GM12878 (cell line): ENCODE results near the gene TLX1. TPM values are rescaled to one million over a fixed set of nuclear protein-coding genes. Genes with fewer than 3 reads are reported as not detected.

Experiments used
- ATAC-seq: fragments of 200-7000 bp; cut with Tn5 transposase; 3 replicates; pipeline ENCODE4 v1.9.1; 2020; ENCODE audit warnings: mild to moderate bottlenecking, moderate library complexity
- BruUV-seq: library from RNA; stranded (reverse); fragments of 400-500 nt; replicated peaks from 2 replicates; lab custom pipeline; 2021; lab: Mats Ljungman, UMichigan
- CTCF ChIA-PET: fragments of 300-600 bp; sonication (Branson Sonifier 250); formaldehyde crosslinking; extraction: SDS; loops from one replicate; lab custom pipeline; 2021; ENCODE audit warnings: inconsistent platforms; lab: Yijun Ruan, JAX
- POLR2A ChIA-PET: fragments of 350-600 bp; formaldehyde crosslinking; extraction: SDS; loops from one replicate; lab custom pipeline; 2021; ENCODE audit warnings: inconsistent platforms; lab: Charles Lee
- RAD21 ChIA-PET: fragments of 300-600 bp; sonication (Branson Sonifier 250); formaldehyde crosslinking; loops from one replicate; lab custom pipeline; 2023; ENCODE audit warnings: antibody characterized with exemption; ENCODE audit not compliant: unreplicated experiment; lab: Charles Lee
- SMC1A ChIA-PET: fragments of 300-600 bp; sonication (Branson Sonifier 250); formaldehyde crosslinking; loops from one replicate; lab custom pipeline; 2023; ENCODE audit not compliant: unreplicated experiment, uncharacterized antibody; lab: Charles Lee
- DNase-seq: peaks from one replicate; pipeline ENCODE4 v3.0.0-alpha.2; 2011; ENCODE audit warnings: low read depth, low spot score
- FAIRE-seq: peaks from 3 replicates; lab custom pipeline; 2011; peaks lifted over from hg19 to GRCh38; lab: Jason Lieb, UNC
- H2AFZ ChIP-seq: 2 replicates; pipeline ENCODE4 v1.6.0; 2011; ENCODE audit warnings: low read depth, low read length, control low read depth; ENCODE audit not compliant: control insufficient read depth
- H3K27ac ChIP-seq: 2 replicates; pipeline ENCODE4 v1.5.1; 2011; ENCODE audit warnings: control low read depth; ENCODE audit not compliant: control insufficient read depth, insufficient read depth
- H3K27me3 ChIP-seq, 2 experiments: replicated peaks in 1 of 2; 2 replicates each; pipeline versions ENCODE4 v1.6.0 to v1.6.1; 2011; ENCODE audit warnings: low read length in 1 of 2; ENCODE audit not compliant: control insufficient read depth in 2 of 2, insufficient read depth in 2 of 2
- H3K36me3 ChIP-seq, 2 experiments: 2 replicates each; pipeline ENCODE4 v1.5.1; 2011; ENCODE audit warnings: low read length in 1 of 2; ENCODE audit not compliant: control insufficient read depth in 2 of 2, insufficient read depth in 2 of 2
- H3K4me1 ChIP-seq: 2 replicates; pipeline ENCODE4 v1.6.1; 2011; ENCODE audit warnings: mild to moderate bottlenecking, low read length, moderate library complexity, mixed read lengths; ENCODE audit not compliant: control insufficient read depth, insufficient read depth
- H3K4me2 ChIP-seq: 2 replicates; pipeline ENCODE4 v1.6.0; 2011; ENCODE audit warnings: control low read depth; ENCODE audit not compliant: control insufficient read depth, insufficient read depth
- H3K4me3 ChIP-seq: fragments of 200-600 bp; sonication (generic); 2 replicates; pipeline ENCODE4 v1.5.1; 2016
- H3K79me2 ChIP-seq: 2 replicates; pipeline ENCODE4 v1.6.0; 2011; ENCODE audit warnings: low read length; ENCODE audit not compliant: control insufficient read depth, insufficient read depth
- H3K9ac ChIP-seq: 2 replicates; pipeline ENCODE4 v1.8.0; 2011; ENCODE audit warnings: low read length, control low read depth, mixed read lengths; ENCODE audit not compliant: control insufficient read depth, insufficient read depth
- H3K9me3 ChIP-seq: replicated peaks from 3 replicates; pipeline ENCODE4 v1.5.1; 2011; ENCODE audit warnings: mild to moderate bottlenecking, low read length; ENCODE audit not compliant: control insufficient read depth, insufficient read depth
- H4K20me1 ChIP-seq: 2 replicates; pipeline ENCODE4 v1.6.0; 2011; ENCODE audit not compliant: control insufficient read depth, insufficient read depth
- ASH2L ChIP-seq: fragments of 300-600, 200-600 bp; sonication (generic); IDR thresholded peaks from 2 replicates; pipeline ENCODE4 v1.6.1; 2017; ENCODE audit warnings: low read depth, mild to moderate bottlenecking, borderline replicate concordance
- CBFB ChIP-seq: IDR thresholded peaks from 2 replicates; pipeline ENCODE4 v1.6.1; 2016; ENCODE audit warnings: antibody characterized with exemption, low read depth
- ESRRA ChIP-seq: IDR thresholded peaks from 2 replicates; pipeline ENCODE4 v1.6.1; 2012; ENCODE audit warnings: mild to moderate bottlenecking, low read length, improper control_type of control experiment
- MEF2A ChIP-seq: IDR thresholded peaks from 2 replicates; pipeline ENCODE4 v1.6.1; 2011; ENCODE audit warnings: low read depth, mild to moderate bottlenecking, low read length, moderate library complexity; ENCODE audit not compliant: insufficient read depth
- POLR2AphosphoS5 ChIP-seq: IDR thresholded peaks from 2 replicates; pipeline ENCODE4 v1.6.1; 2011; ENCODE audit warnings: mild to moderate bottlenecking, low read length, inconsistent platforms
- RAD51 ChIP-seq: fragments of 450-650 bp; IDR thresholded peaks from 2 replicates; pipeline ENCODE4 v1.6.1; 2016; ENCODE audit warnings: moderate library complexity, mild to moderate bottlenecking, inconsistent platforms
- SREBF1 ChIP-seq: IDR thresholded peaks from 2 replicates; pipeline ENCODE4 v1.6.1; 2012; ENCODE audit warnings: mild to moderate bottlenecking, low read length
- WGBS: methylation state at CpG from one replicate; pipeline ENCODE4 v1.1.6; 2016; ENCODE audit warnings: low lambda C conversion rate; ENCODE audit not compliant: insufficient replicate concordance, insufficient coverage; ENCODE audit errors: missing lambda C conversion rate; 5-methylcytosine and 5-hydroxymethylcytosine counted together
- in situ Hi-C: fragments of 300-500 bp; cut with MboI; formaldehyde crosslinking; loops from 9 replicates; pipeline ENCODE4 v1.14.3; 2018; ENCODE audit warnings: mixed read lengths
- intact Hi-C: fragments of 100-400 bp; cut with micrococcal nuclease; formaldehyde crosslinking; loops from one replicate; pipeline ENCODE4 v1.14.2; 2022; ENCODE audit not compliant: unreplicated experiment
- polyA plus RNA-seq, 11 experiments: library from polyadenylated mRNA; depleted of rRNA in 4 of 11; unstranded in 6 of 11; stranded (reverse) in 5 of 11; fragments of >200 nt; fragmentation: Nextera tagmentation in 4 of 11; fragmentation: Illumina TruSeq in 1 of 11; extraction: Ambion mirVana in 4 of 11; extraction: Trizol in 1 of 11; gene quantifications; 1 replicate in 1 of 11; 2 replicates in 10 of 11; pipeline versions ENCODE4 v1.2.1 to v1.2.3, GENCODE V29; 2011 to 2016; ENCODE audit warnings: inconsistent platforms in 2 of 11, missing spikeins in 2 of 11, low read depth in 1 of 11
- total RNA-seq, 4 experiments: library from RNA; depleted of rRNA in 3 of 4; stranded (reverse); fragments of >200 nt in 3 of 4; fragmentation: Illumina TruSeq in 1 of 4; extraction: Trizol in 1 of 4; gene quantifications; 2 replicates each; pipeline versions ENCODE4 v1.2.1 to v1.2.3, GENCODE V29; 2013 to 2021
- TF ChIP-seq, protein P1 (sequence below): fragments of 450-650 bp; IDR thresholded peaks from 2 replicates; pipeline ENCODE4 v1.6.1; 2016; ENCODE audit warnings: mild to moderate bottlenecking
- TF ChIP-seq, protein P2 (sequence below): IDR thresholded peaks from 2 replicates; pipeline ENCODE4 v1.6.1; 2011; ENCODE audit warnings: mild to moderate bottlenecking, low read depth, low read length, moderate library complexity; ENCODE audit not compliant: insufficient replicate concordance

Gene TLX1
- total and polyA plus RNA-seq, 10 of the 15 experiments (the other 5 are each of a cell fraction or from before 2014, with no cell fraction given), result not detected

DNA sequence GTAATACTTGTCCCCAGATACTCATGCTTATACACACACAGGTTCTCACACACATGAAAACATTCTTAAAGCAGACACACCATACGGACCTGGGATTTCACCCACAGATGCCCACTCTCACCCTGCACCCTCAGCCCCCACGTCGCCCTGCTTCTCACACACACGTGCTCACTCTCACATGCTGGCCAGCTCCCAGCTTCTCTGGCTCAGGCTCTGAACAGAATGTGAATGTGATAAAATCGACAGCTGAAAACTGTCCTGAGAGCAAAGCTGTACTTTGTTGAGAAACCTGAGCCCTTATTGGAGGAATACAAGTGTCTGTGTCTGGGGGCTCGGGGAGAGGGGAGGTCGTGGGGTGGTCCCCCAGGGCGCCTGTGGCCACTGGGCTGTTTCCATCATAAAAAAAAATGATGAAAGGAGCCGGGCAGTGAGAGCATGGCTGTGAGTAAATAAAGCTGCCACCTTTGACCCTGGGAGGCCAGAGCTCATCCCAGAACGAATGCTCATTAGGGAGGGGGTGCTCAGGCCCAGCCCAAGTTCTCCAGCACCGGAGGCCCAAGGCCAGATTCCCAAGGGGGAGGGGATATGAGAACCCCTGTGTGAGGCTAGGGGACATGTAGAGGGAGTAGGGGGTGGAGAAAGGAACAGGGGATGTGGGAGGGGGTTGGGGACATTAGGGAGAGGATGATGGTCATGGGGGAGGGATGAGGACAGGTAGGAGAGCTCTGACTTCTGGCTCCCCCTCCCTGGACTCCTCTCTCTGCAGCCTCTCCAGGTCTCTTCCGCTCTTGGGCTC is 18.1 kb upstream of the TLX1 start:
- H4K20me1 ChIP-seq, result no peaks in the 10 kb centered on the region
- no peak overlapping the region for H2AFZ ChIP-seq
- intact Hi-C loops, result no loop called here
- no peaks in the 10 kb centered on the region for H3K79me2 ChIP-seq
- FAIRE-seq (no peak), DNase-seq (no peak), ATAC-seq (no peak)
- POLR2A ChIA-PET, result no interaction called here
- WGBS, result 4% methylated on average over 9 of the region's 12 CpGs
- no peak overlapping the region for H3K4me3 ChIP-seq
- no peak for TF ChIP-seq POLR2AphosphoS5
- no peak for TF ChIP-seq ESRRA
- TF ChIP-seq, protein P1, sequence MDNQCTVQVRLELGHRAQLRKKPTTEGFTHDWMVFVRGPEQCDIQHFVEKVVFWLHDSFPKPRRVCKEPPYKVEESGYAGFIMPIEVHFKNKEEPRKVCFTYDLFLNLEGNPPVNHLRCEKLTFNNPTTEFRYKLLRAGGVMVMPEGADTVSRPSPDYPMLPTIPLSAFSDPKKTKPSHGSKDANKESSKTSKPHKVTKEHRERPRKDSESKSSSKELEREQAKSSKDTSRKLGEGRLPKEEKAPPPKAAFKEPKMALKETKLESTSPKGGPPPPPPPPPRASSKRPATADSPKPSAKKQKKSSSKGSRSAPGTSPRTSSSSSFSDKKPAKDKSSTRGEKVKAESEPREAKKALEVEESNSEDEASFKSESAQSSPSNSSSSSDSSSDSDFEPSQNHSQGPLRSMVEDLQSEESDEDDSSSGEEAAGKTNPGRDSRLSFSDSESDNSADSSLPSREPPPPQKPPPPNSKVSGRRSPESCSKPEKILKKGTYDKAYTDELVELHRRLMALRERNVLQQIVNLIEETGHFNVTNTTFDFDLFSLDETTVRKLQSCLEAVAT, result no peak
- no peak for TF ChIP-seq ASH2L
- TF ChIP-seq SREBF1, result no peak
- TF ChIP-seq RAD51, result no peak
- TF ChIP-seq CBFB, result no peak
- no peak for TF ChIP-seq MEF2A
- TF ChIP-seq, protein P2, sequence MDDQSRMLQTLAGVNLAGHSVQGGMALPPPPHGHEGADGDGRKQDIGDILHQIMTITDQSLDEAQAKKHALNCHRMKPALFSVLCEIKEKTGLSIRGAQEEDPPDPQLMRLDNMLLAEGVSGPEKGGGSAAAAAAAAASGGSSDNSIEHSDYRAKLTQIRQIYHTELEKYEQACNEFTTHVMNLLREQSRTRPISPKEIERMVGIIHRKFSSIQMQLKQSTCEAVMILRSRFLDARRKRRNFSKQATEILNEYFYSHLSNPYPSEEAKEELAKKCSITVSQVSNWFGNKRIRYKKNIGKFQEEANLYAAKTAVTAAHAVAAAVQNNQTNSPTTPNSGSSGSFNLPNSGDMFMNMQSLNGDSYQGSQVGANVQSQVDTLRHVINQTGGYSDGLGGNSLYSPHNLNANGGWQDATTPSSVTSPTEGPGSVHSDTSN, result no peak
- CTCF ChIA-PET, result interaction anchor here (0.7 kb wide), 1 partner anchor 1256 kb away, joined by 3 read pairs; no protein-coding TSS in a partner anchor
- SMC1A ChIA-PET, result no interaction called here
- in situ Hi-C loops, result no loop called here
- H3K27ac ChIP-seq, result no peak overlapping the region
- no peak overlapping the region for H3K9ac ChIP-seq
- BruUV-seq, result no TSS peak
- H3K9me3 ChIP-seq, result no peaks in the 10 kb centered on the region
- no peaks in the 10 kb centered on the region for H3K4me1 ChIP-seq
- no peaks in the 10 kb centered on the region for H3K36me3 ChIP-seq
- no peak overlapping the region for H3K4me2 ChIP-seq
- H3K27me3 ChIP-seq, result peaks cover 0 to 2% of the 10 kb centered on the region in 2 experiments; a peak in 2 of 4 replicates
- RAD21 ChIA-PET, result no interaction called here
